ENCODE measurements around the gene CAP1. TPM values are rescaled to one million over a fixed set of nuclear protein-coding genes. Genes with fewer than 3 reads are reported as not detected.

Gene CAP1
- total RNA-seq, 1 experiment from 2014 or later = 255 TPM

DNA sequence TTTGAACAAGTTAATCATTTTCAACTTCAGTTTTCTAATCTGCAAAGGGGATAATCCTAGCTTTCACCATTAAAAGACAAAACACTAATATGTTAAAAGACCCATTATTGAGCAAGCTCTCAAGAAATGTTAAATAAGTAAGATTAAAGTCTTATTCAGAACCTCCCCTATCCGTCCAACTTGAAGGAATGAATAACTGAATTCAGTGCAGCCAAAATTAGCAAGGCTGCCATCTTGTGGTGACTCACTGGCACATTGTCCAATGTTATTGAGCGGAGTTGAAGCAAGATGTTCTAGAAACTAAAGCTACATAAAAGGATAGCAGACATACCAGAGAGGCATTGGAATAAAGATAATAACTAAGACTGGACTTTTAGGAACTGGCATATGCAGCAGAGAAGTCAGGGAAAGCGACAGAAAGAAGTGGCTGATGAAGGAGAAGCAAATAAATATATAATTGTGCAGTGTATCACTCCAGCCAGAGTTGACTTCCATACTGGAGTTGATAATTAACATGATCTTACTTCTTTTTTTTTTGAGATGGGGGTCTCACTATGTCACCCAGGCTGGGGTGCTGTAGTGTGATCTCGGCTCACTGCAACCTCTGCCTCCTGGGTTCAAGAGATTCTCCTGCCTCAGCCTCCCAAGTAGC, 8.2 kb upstream of the CAP1 start:
- Histone ChIP-seq H3K27ac (ENCODE audit: insufficient read length, low read depth, low read length) (no peak overlapping the region), H3T11ph (ENCODE audit: low read length) (no peak overlapping the region), H4K20me1 (ENCODE audit: control insufficient read depth, insufficient read depth, insufficient read length) (no peaks in the 10 kb centered on the region), H2BK120ac (ENCODE audit: low read depth, low read length, poor library complexity, severe bottlenecking) (no peak overlapping the region), H3K23me2 (ENCODE audit: insufficient read length, low read depth, low read length, poor library complexity, severe bottlenecking) (no peaks in the 10 kb centered on the region), H3K14ac (ENCODE audit: insufficient read depth, low read length) (no peak overlapping the region), H3K56ac (ENCODE audit: insufficient read length, low read depth, low read length) (no peak overlapping the region), H2BK20ac (ENCODE audit: low read depth, low read length, poor library complexity, severe bottlenecking) (no peak overlapping the region), H3K9me3 (ENCODE audit: control insufficient read depth, low read depth, low read length) (no peaks in the 10 kb centered on the region), H2BK15ac (ENCODE audit: low read depth, low read length) (no peak overlapping the region), H3K18ac (ENCODE audit: insufficient read length, low read depth, low read length) (no peak overlapping the region), H4K8ac (replicated peaks; ENCODE audit: insufficient read length, low read depth, low read length) (no peak overlapping the region), H3K4ac (ENCODE audit: low read depth, low read length) (no peak overlapping the region), H3K27me3 (ENCODE audit: insufficient read depth, low read length) (no peaks in the 10 kb centered on the region), H2BK5ac (ENCODE audit: insufficient read length, low read length) (no peak overlapping the region), H3K9ac (ENCODE audit: extremely low read depth, insufficient read length, low read length) (no peak overlapping the region), H3K4me1 (ENCODE audit: insufficient read depth, low read length) (no peaks in the 10 kb centered on the region), H3K79me2 (ENCODE audit: insufficient read depth, low read length) (no peaks in the 10 kb centered on the region), H4K5ac (ENCODE audit: insufficient read length, low read depth, low read length) (no peak overlapping the region), H2AFZ (ENCODE audit: low read length) (no peak overlapping the region), H4K91ac (ENCODE audit: insufficient read length, low read depth, low read length) (no peak overlapping the region), H3K4me2 (ENCODE audit: insufficient read depth, insufficient read length, low read length) (no peak overlapping the region), H2AK5ac (ENCODE audit: insufficient read length, low read length) (no peak overlapping the region), H3K79me1 (ENCODE audit: insufficient read depth, low read depth, low read length, poor library complexity, severe bottlenecking) (no peaks in the 10 kb centered on the region), H3K23ac (ENCODE audit: insufficient read length, low read depth, low read length) (no peak overlapping the region), H2BK12ac (ENCODE audit: insufficient read length, low read depth, low read length) (no peak overlapping the region)
- Mint-ChIP-seq H3K9me3 (no peaks in the 10 kb centered on the region), H3K4me1 (peaks cover 2 to 3% of the 10 kb centered on the region in 2 experiments; a peak in 2 of 4 replicates), H3K27ac (no peak overlapping the region), H3K36me3 (ENCODE audit: insufficient read depth in 1 of 3, low read depth in 3 of 3) (no peaks in the 10 kb centered on the region), H3K4me3 (no peak overlapping the region), H3K27me3 (ENCODE audit: low read depth) (peaks cover 6% of the 10 kb centered on the region)
- WGBS (ENCODE audit: extremely low coverage, insufficient read length, low lambda C conversion rate) = no CpG with 5 or more reads among the region's 4 CpGs
- peak; percentile 33 for DNase-seq
- peak; percentile 82 for TF ChIP-seq CTCF (conservative IDR thresholded peaks at IDR 0.05)
